SK-N-MC (cell line): ENCODE data around the gene NOS1AP.

Experiments used
- EZH2 ChIP-seq: fragments of 200-600 bp; sonication (generic); IDR thresholded peaks from one replicate; pipeline ENCODE4 v1.6.1; 2017; ENCODE audit warnings: antibody characterized with exemption
- FOXP2 ChIP-seq: optimal IDR thresholded peaks from 2 replicates; pipeline ENCODE3; 2011; ENCODE audit warnings: mild to moderate bottlenecking, moderate library complexity; ENCODE audit not compliant: insufficient read depth; ENCODE audit errors: extremely low read length, control extremely low read depth
- POLR2AphosphoS5 ChIP-seq: IDR thresholded peaks from 2 replicates; pipeline ENCODE4 v1.6.1; 2012; ENCODE audit warnings: mild to moderate bottlenecking, low read depth, low read length, borderline replicate concordance

- no peak for TF ChIP-seq POLR2AphosphoS5
- no peak for TF ChIP-seq EZH2
- no peak for TF ChIP-seq FOXP2
These were observed 150.6 kb downstream of the NOS1AP start for GRCh38 chr1:162220009-162220539.
